ENCODE results near the gene WWOX.

WWOX gene

GRCh38 chr16:78799429-78799828, 700.0 kb downstream of the WWOX start:
- ATAC-seq (ENCODE audit: insufficient read depth, low read depth), result no peak
- no peaks in the 10 kb centered on the region for H4K20me1 ChIP-seq (ENCODE audit: insufficient read depth, low read length)
- TF ChIP-seq EZH2 (IDR thresholded peaks at IDR 0.05; ENCODE audit: borderline replicate concordance, low read depth, low read length, severe bottlenecking) (no peak), CTCF (IDR thresholded peaks at IDR 0.05; ENCODE audit: borderline replicate concordance, extremely low read depth, low read length, poor library complexity, severe bottlenecking) (no peak)
- no peak overlapping the region for H2AFZ ChIP-seq (ENCODE audit: low read depth, low read length)
- no peaks in the 10 kb centered on the region for H3K9me3 ChIP-seq (ENCODE audit: insufficient read depth, low read length, severe bottlenecking)
- H3K27me3 ChIP-seq (ENCODE audit: insufficient read depth, low read length, poor library complexity), result no peaks in the 10 kb centered on the region
- no peak overlapping the region for H3K4me2 ChIP-seq (ENCODE audit: insufficient read depth, low read length)
- no peaks in the 10 kb centered on the region for H3K36me3 ChIP-seq (ENCODE audit: insufficient read depth, low read length)
- no peak overlapping the region for H3K4me3 ChIP-seq (ENCODE audit: low read depth in 1 of 2, low read length in 2 of 2)
- no peaks in the 10 kb centered on the region for H3K79me2 ChIP-seq (ENCODE audit: insufficient read depth, low read length)
- no peak overlapping the region for H3K9ac ChIP-seq (ENCODE audit: low read depth, low read length)
- DNase-seq, result no peak
- no peak overlapping the region for H3K27ac ChIP-seq (ENCODE audit: low read length)
- no peaks in the 10 kb centered on the region for H3K4me1 ChIP-seq (ENCODE audit: insufficient read depth, low read length)

GRCh38 chr16:78800523-78800922, 701.1 kb downstream of the WWOX start:
- Histone ChIP-seq H3K79me2 (ENCODE audit: insufficient read depth, low read length) (no peaks in the 10 kb centered on the region), H3K27ac (ENCODE audit: low read length) (no peak overlapping the region), H3K9me3 (ENCODE audit: insufficient read depth, low read length, severe bottlenecking) (no peaks in the 10 kb centered on the region), H3K4me1 (ENCODE audit: insufficient read depth, low read length) (no peaks in the 10 kb centered on the region), H3K4me3 (ENCODE audit: low read depth in 1 of 2, low read length in 2 of 2) (no peak overlapping the region), H3K36me3 (ENCODE audit: insufficient read depth, low read length) (no peaks in the 10 kb centered on the region), H3K27me3 (ENCODE audit: insufficient read depth, low read length, poor library complexity) (no peaks in the 10 kb centered on the region), H3K4me2 (ENCODE audit: insufficient read depth, low read length) (no peak overlapping the region), H4K20me1 (ENCODE audit: insufficient read depth, low read length) (no peaks in the 10 kb centered on the region), H2AFZ (ENCODE audit: low read depth, low read length) (no peak overlapping the region), H3K9ac (ENCODE audit: low read depth, low read length) (no peak overlapping the region)
- 0 out of 3 replicates have a peak, but pooled peaks have one; percentile 42 for ATAC-seq (ENCODE audit: insufficient read depth, low read depth)
- TF ChIP-seq CTCF (IDR thresholded peaks at IDR 0.05; ENCODE audit: borderline replicate concordance, extremely low read depth, low read length, poor library complexity, severe bottlenecking) (no peak), EZH2 (IDR thresholded peaks at IDR 0.05; ENCODE audit: borderline replicate concordance, low read depth, low read length, severe bottlenecking) (no peak)
- DNase-seq, result no peak

DNA sequence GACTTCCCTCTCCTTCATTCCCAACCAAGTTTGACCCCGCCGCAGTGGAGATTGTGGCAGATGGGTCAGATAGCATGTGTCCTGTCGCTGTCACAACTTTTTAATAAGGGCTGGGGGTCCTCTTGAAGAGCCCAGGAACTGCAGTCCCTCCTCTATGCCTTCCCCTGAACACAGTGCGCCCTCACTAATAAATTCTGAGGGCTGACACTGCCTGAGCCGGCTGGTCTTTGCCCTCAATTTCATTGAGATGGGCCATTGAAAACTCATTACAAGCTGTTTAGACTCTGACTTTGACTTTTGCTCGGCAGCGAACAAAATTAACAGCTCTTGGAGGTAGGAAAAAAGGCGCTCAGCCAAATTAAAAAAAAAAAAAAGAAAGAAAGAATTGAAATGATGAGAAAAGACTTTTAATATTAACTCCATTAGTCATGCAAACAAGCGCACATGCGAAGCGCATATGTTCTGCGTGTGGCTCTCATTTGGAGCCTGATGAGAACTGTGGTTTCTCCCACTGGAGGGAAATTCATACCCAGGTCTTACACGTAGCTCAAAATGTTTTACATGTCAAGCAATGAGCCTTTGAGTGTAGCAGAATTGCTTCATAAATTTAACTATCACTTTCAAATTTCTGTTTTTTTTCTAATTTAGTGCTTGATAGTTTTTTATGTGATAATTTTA, 704.7 kb downstream of the WWOX start:
- TF ChIP-seq EZH2 (IDR thresholded peaks at IDR 0.05; ENCODE audit: borderline replicate concordance, low read depth, low read length, severe bottlenecking), result no peak
- TF ChIP-seq CTCF (IDR thresholded peaks at IDR 0.05; ENCODE audit: borderline replicate concordance, extremely low read depth, low read length, poor library complexity, severe bottlenecking), result no peak
- Histone ChIP-seq H2AFZ (ENCODE audit: low read depth, low read length) (no peak overlapping the region), H3K27ac (ENCODE audit: low read length) (no peak overlapping the region), H3K79me2 (ENCODE audit: insufficient read depth, low read length) (no peaks in the 10 kb centered on the region), H3K27me3 (ENCODE audit: insufficient read depth, low read length, poor library complexity) (no peaks in the 10 kb centered on the region), H3K4me3 (ENCODE audit: low read depth in 1 of 2, low read length in 2 of 2) (no peak overlapping the region), H3K9ac (ENCODE audit: low read depth, low read length) (no peak overlapping the region), H3K9me3 (ENCODE audit: insufficient read depth, low read length, severe bottlenecking) (no peaks in the 10 kb centered on the region), H3K4me2 (ENCODE audit: insufficient read depth, low read length) (no peak overlapping the region), H3K36me3 (ENCODE audit: insufficient read depth, low read length) (no peaks in the 10 kb centered on the region), H4K20me1 (ENCODE audit: insufficient read depth, low read length) (no peaks in the 10 kb centered on the region), H3K4me1 (ENCODE audit: insufficient read depth, low read length) (no peaks in the 10 kb centered on the region)
- DNase-seq (no peak), ATAC-seq (ENCODE audit: insufficient read depth, low read depth) (no peak)
